ENCODE measurements around the gene OVCA2. TPM values are rescaled to one million over a fixed set of nuclear protein-coding genes. Genes with fewer than 3 reads are reported as not detected.

Gene OVCA2
- total RNA-seq, 4 donors from 2014 or later: 18.6 to 37.3 (median 35.0) TPM

GRCh38 chr17:2051061-2051932 lies 9.5 kb downstream of the OVCA2 start:
- Histone ChIP-seq H3K27me3 (peaks cover 0 to 18% of the 10 kb centered on the region in 2 donors), H3K9me3 (no peaks in the 10 kb centered on the region), H3K27ac (peak overlapping the region in 3 of 4 donors; percentile 6 to 89 (median 25)), H3K36me3 (peaks cover 0 to 2% (median 0%) of the 10 kb centered on the region in 3 donors), H3K4me1 (peaks cover 3 to 64% (median 37%) of the 10 kb centered on the region in 4 donors), H3K4me3 (peak overlapping the region; percentile 28 to 89 (median 63))
- 8 to 9% methylated on average over 59 to 74 of the region's 81 CpGs for WGBS, 2 donors
- TF ChIP-seq EP300 (IDR thresholded peaks at IDR 0.05): no peak
- no peak for TF ChIP-seq CTCF (IDR thresholded peaks at IDR 0.05)
- TF ChIP-seq POLR2A (IDR thresholded peaks at IDR 0.05): no peak
- DNase-seq (ENCODE audit: low spot score in 2 of 2): no peak

DNA sequence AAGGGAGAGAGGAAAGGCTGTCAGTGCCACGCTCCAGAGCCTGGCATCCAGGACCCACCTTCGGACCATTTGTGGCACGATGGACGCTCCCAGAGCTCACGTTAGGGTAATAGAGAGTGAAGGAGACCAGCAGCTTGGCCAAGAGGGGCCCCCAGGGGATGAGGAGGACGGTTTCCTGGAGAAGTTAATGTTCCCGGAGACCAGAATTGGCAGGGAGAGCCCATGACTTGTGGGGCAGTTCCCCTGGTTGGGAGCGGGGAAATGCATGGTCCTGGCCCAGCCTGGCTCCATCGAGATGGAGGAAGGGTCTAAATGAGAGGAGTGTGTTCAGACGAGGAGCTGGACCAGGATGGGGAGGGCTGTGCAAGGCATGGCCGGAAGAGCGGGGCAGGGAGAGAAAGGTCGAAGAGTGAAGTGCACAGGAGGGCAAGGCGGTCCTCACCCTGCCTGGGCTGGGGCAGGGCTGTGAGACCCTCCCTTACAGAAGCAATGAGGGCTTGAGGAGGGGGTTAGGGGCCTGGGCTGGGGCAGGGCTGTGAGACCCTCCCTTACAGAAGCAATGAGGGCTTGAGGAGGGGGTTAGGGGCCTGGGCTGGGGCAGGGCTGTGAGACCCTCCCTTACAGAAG lies 10.2 kb downstream of the OVCA2 start:
- no peak overlapping the region for H3K4me3 ChIP-seq
- no peak for DNase-seq (ENCODE audit: low spot score in 2 of 2)
- peaks cover 0 to 18% of the 10 kb centered on the region in 2 donors for H3K27me3 ChIP-seq
- 44 to 45% methylated on average over 14 of the region's 14 CpGs for WGBS, 2 donors
- H3K9me3 ChIP-seq: no peaks in the 10 kb centered on the region
- H3K4me1 ChIP-seq: peaks cover 3 to 70% (median 39%) of the 10 kb centered on the region in 4 donors
- H3K27ac ChIP-seq: peak overlapping the region in 1 of 4 donors; percentile 89
- TF ChIP-seq CTCF (IDR thresholded peaks at IDR 0.05) (no peak), POLR2A (IDR thresholded peaks at IDR 0.05) (no peak), EP300 (IDR thresholded peaks at IDR 0.05) (no peak)
- H3K36me3 ChIP-seq: peaks cover 0 to 8% (median 0%) of the 10 kb centered on the region in 3 donors

- Histone ChIP-seq H3K4me1 (peaks cover 3 to 79% (median 41%) of the 10 kb centered on the region in 4 donors), H3K36me3 (peaks cover 0 to 22% (median 0%) of the 10 kb centered on the region in 3 donors), H3K27me3 (peaks cover 0 to 18% of the 10 kb centered on the region in 2 donors), H3K4me3 (peak overlapping the region; percentile 14 to 69 (median 48)), H3K27ac (peak overlapping the region in 3 of 4 donors; percentile 55 to 92 (median 92)), H3K9me3 (no peaks in the 10 kb centered on the region)
- 4 to 10% methylated on average over 31 to 76 of the region's 84 CpGs for WGBS, 2 donors
- TF ChIP-seq POLR2A (IDR thresholded peaks at IDR 0.05): peak in 1 of 2 donors; percentile 18
- peak in 1 of 2 donors; percentile 27 for TF ChIP-seq EP300 (IDR thresholded peaks at IDR 0.05)
- peak; percentile 51 to 81 (median 67) for TF ChIP-seq CTCF (IDR thresholded peaks at IDR 0.05)
- peak; percentile 73 to 76 for DNase-seq (ENCODE audit: low spot score in 2 of 2)
Measured at GRCh38 chr17:2053380-2054261, 11.8 kb downstream of the OVCA2 start.

- TF ChIP-seq EP300 (IDR thresholded peaks at IDR 0.05) (no peak), POLR2A (IDR thresholded peaks at IDR 0.05) (no peak), CTCF (IDR thresholded peaks at IDR 0.05) (no peak)
- H3K36me3 ChIP-seq: peaks cover 0 to 22% (median 0%) of the 10 kb centered on the region in 3 donors
- no peaks in the 10 kb centered on the region for H3K9me3 ChIP-seq
- H3K27me3 ChIP-seq: peaks cover 0 to 23% of the 10 kb centered on the region in 2 donors
- 3 to 4% methylated on average over 13 to 15 of the region's 16 CpGs for WGBS, 2 donors
- H3K4me1 ChIP-seq: peaks cover 3 to 79% (median 41%) of the 10 kb centered on the region in 4 donors
- peak overlapping the region in 3 of 4 donors; percentile 55 to 92 (median 92) for H3K27ac ChIP-seq
- no peak for DNase-seq (ENCODE audit: low spot score in 2 of 2)
- peak overlapping the region; percentile 14 to 69 (median 48) for H3K4me3 ChIP-seq
Measured at GRCh38 chr17:2054262-2054511, 12.4 kb downstream of the OVCA2 start.
